CD8-positive, alpha-beta memory T cell (primary cell): ENCODE data around the gene SNRNP35. TPM values are rescaled to one million over a fixed set of nuclear protein-coding genes. Genes with fewer than 3 reads are reported as not detected.
A peak's percentile ranks its signal among the peaks of the same experiment; 100 is the strongest.
"Not testable (repeated sequence)": the region's sequence is repeated elsewhere in the genome, so short reads cannot be mapped to it uniquely, and the experiment has no call there.

Experiments
- CTCF ChIA-PET: fragments of 350-600 bp; sonication (Branson Sonifier 250); formaldehyde crosslinking; loops from one replicate; lab custom pipeline; 2021; ENCODE audit warnings: antibody characterized with exemption; lab: Charles Lee
- POLR2A ChIA-PET: fragments of 350-600 bp; sonication (Branson Sonifier 250); formaldehyde crosslinking; loops from one replicate; lab custom pipeline; 2021; ENCODE audit warnings: antibody characterized with exemption; lab: Charles Lee
- DNase-seq, 5 donors: peaks; one replicate each; pipeline versions ENCODE4 v3.0.0 to v3.0.0-alpha.2; 2020 to 2022; ENCODE audit warnings: mixed read lengths in 1 of 5
- H3K27ac ChIP-seq: one replicate; pipeline ENCODE4 v1.7.0; 2013; ENCODE audit warnings: low read depth, mild to moderate bottlenecking, low read length, moderate library complexity
- H3K27me3 ChIP-seq: 2 replicates; pipeline ENCODE4 v1.7.0; 2013; ENCODE audit warnings: low read length, mild to moderate bottlenecking; ENCODE audit not compliant: insufficient read depth, poor library complexity, severe bottlenecking
- H3K36me3 ChIP-seq: 2 replicates; pipeline ENCODE4 v1.7.0; 2013; ENCODE audit warnings: mild to moderate bottlenecking, low read length, moderate library complexity; ENCODE audit not compliant: insufficient read depth
- H3K4me1 ChIP-seq: 2 replicates; pipeline ENCODE4 v1.7.0; 2013; ENCODE audit warnings: mild to moderate bottlenecking, low read length, moderate library complexity; ENCODE audit not compliant: insufficient read depth
- H3K4me3 ChIP-seq: 2 replicates; pipeline ENCODE4 v1.7.0; 2013; ENCODE audit warnings: mild to moderate bottlenecking, low read length
- H3K9me3 ChIP-seq: 2 replicates; pipeline ENCODE4 v1.7.0; 2013; ENCODE audit warnings: mild to moderate bottlenecking, low read length
- H3K27ac Mint-ChIP-seq, 8 donors: one replicate each; pipeline ENCODE4 v1.8.0; 2020 to 2021; ENCODE audit warnings: mixed read lengths in 8 of 8, mild to moderate bottlenecking in 6 of 8, inconsistent platforms in 3 of 8, moderate library complexity in 3 of 8
- H3K27me3 Mint-ChIP-seq, 2 donors: one replicate each; pipeline ENCODE4 v1.8.0; 2020 to 2021; ENCODE audit warnings: mixed read lengths in 2 of 2, mild to moderate bottlenecking in 1 of 2, moderate library complexity in 1 of 2
- H3K36me3 Mint-ChIP-seq, 3 donors: one replicate each; pipeline ENCODE4 v1.8.0; 2020 to 2021; ENCODE audit warnings: mixed read lengths in 3 of 3, inconsistent platforms in 1 of 3, mild to moderate bottlenecking in 1 of 3
- H3K4me1 Mint-ChIP-seq, 3 donors: one replicate each; pipeline ENCODE4 v1.8.0; 2020 to 2021; ENCODE audit warnings: mixed read lengths in 3 of 3, inconsistent platforms in 1 of 3, mild to moderate bottlenecking in 1 of 3
- H3K4me3 Mint-ChIP-seq, 7 donors: one replicate each; pipeline ENCODE4 v1.8.0; 2020 to 2021; ENCODE audit warnings: mixed read lengths in 7 of 7, mild to moderate bottlenecking in 6 of 7, moderate library complexity in 4 of 7, inconsistent platforms in 2 of 7
- H3K9me3 Mint-ChIP-seq, 5 donors: one replicate each; pipeline ENCODE4 v1.8.0; 2020 to 2022; ENCODE audit warnings: mixed read lengths in 5 of 5, mild to moderate bottlenecking in 3 of 5, moderate library complexity in 2 of 5, inconsistent platforms in 1 of 5
- polyA plus RNA-seq: library from polyadenylated mRNA; unstranded; fragments of 300-500 nt; fragmentation: Illumina TruSeq; gene quantifications from one replicate; pipeline ENCODE4 v1.2.3, GENCODE V29; 2021
- total RNA-seq, 2 experiments: library from RNA; stranded (reverse); gene quantifications; one replicate each; pipeline ENCODE4 v1.2.3, GENCODE V29; 2021

The SNRNP35 gene
- total and polyA plus RNA-seq, 3 experiments from 2014 or later: 21.9 to 26.5 (median 23.8) TPM

- Histone ChIP-seq H3K27me3 (no peaks in the 10 kb centered on the region), H3K27ac (no peak overlapping the region), H3K9me3 (no peaks in the 10 kb centered on the region), H3K4me3 (no peak overlapping the region), H3K36me3 (no peaks in the 10 kb centered on the region), H3K4me1 (peaks cover 23% of the 10 kb centered on the region)
- H3K27ac Mint-ChIP-seq: peak overlapping the region; percentile 68 to 90 (median 87)
- peaks cover 0 to 47% (median 13%) of the 10 kb centered on the region in 3 donors for H3K36me3 Mint-ChIP-seq
- no peak for DNase-seq
- H3K9me3 Mint-ChIP-seq: no peaks in the 10 kb centered on the region
- POLR2A ChIA-PET: interaction anchor here (1.5 kb wide), 1 partner anchor 45 kb away, joined by 3 read pairs; the partner anchor contains the start of gene KMT5A
- peaks cover 32 to 49% (median 45%) of the 10 kb centered on the region in 3 donors for H3K4me1 Mint-ChIP-seq
- CTCF ChIA-PET: interaction anchor here (0.9 to 1.5 kb wide), 5 partner anchors 10 to 41 kb away, joined by 3 to 4 read pairs (median 4); no protein-coding TSS in a partner anchor
- no peaks in the 10 kb centered on the region for H3K27me3 Mint-ChIP-seq
- H3K4me3 Mint-ChIP-seq: peak overlapping the region in 3 of 7 donors; percentile 14 to 46 (median 44)
These were observed 29.3 kb upstream of the SNRNP35 start for GRCh38 chr12:123428591-123428990.

- not testable (repeated sequence) for H3K4me3 ChIP-seq, H3K27ac ChIP-seq, H3K27me3 ChIP-seq, H3K9me3 ChIP-seq, H3K9me3 Mint-ChIP-seq, DNase-seq, H3K36me3 ChIP-seq, H3K27me3 Mint-ChIP-seq
- H3K4me3 Mint-ChIP-seq: peak overlapping the region in 2 of 7 donors; percentile 46 to 74
- peaks cover 0 to 44% (median 14%) of the 10 kb centered on the region in 3 donors for H3K36me3 Mint-ChIP-seq
- ChIA-PET POLR2A (interaction anchor here (1.5 kb wide), 1 partner anchor 45 kb away, joined by 3 read pairs; the partner anchor contains the start of gene KMT5A), CTCF (interaction anchor here (1.3 to 1.5 kb wide), 2 partner anchors 10 to 12 kb away, joined by 3 to 4 read pairs; no protein-coding TSS in a partner anchor)
- peaks cover 36 to 54% (median 48%) of the 10 kb centered on the region in 3 donors for H3K4me1 Mint-ChIP-seq
- peaks cover 28% of the 10 kb centered on the region for H3K4me1 ChIP-seq
- H3K27ac Mint-ChIP-seq: peak overlapping the region; percentile 47 to 90 (median 80)
These were observed 28.8 kb upstream of the SNRNP35 start for GRCh38 chr12:123429101-123429500.

- peaks cover 45% of the 10 kb centered on the region for H3K4me1 ChIP-seq
- Mint-ChIP-seq H3K27ac (peak overlapping the region; percentile 76 to 99 (median 91)), H3K36me3 (peaks cover 0 to 53% (median 10%) of the 10 kb centered on the region in 3 donors), H3K4me3 (peak overlapping the region; percentile 81 to 100 (median 97)), H3K4me1 (peaks cover 44 to 78% (median 59%) of the 10 kb centered on the region in 3 donors)
- not testable (repeated sequence) for H3K27me3 Mint-ChIP-seq, H3K9me3 Mint-ChIP-seq, H3K9me3 ChIP-seq, H3K27me3 ChIP-seq, H3K36me3 ChIP-seq
- H3K4me3 ChIP-seq: peak overlapping the region; percentile 31
- ChIA-PET POLR2A (interaction anchor here (0.7 to 1.3 kb wide), 2 partner anchors 49 to 183 kb away, joined by 3 to 7 read pairs; partner anchors contain the start of gene KMT5A), CTCF (interaction anchor here (1.0 to 1.6 kb wide), 6 partner anchors 11 to 67 kb away, joined by 3 to 4 read pairs (median 3); no protein-coding TSS in a partner anchor)
- peak overlapping the region; percentile 11 for H3K27ac ChIP-seq
- DNase-seq: peak in 3 of 5 donors; percentile 17 to 55 (median 19)
These were observed 25.8 kb upstream of the SNRNP35 start for GRCh38 chr12:123431951-123432817.

GRCh38 chr12:123433615-123434014 lies 24.3 kb upstream of the SNRNP35 start:
- POLR2A ChIA-PET: interaction anchor here (0.6 to 1.3 kb wide), 5 partner anchors 8 to 50 kb away, joined by 3 to 7 read pairs (median 3); partner anchors contain the start of genes KMT5A and SNRNP35

GRCh38 chr12:123435636-123436016 lies 22.3 kb upstream of the SNRNP35 start:
- ChIA-PET CTCF (interaction anchor here (0.8 to 1.6 kb wide), 4 partner anchors 9 to 49 kb away, joined by 3 to 8 read pairs (median 3); partner anchors contain the start of gene SNRNP35), POLR2A (interaction anchor here (0.5 to 2.7 kb wide), 4 partner anchors 13 to 146 kb away, joined by 4 to 15 read pairs (median 8); partner anchors contain the start of gene SNRNP35)
- DNase-seq: no peak
- peak overlapping the region; percentile 56 for H3K4me3 ChIP-seq
- H3K27me3 Mint-ChIP-seq: no peaks in the 10 kb centered on the region
- no peaks in the 10 kb centered on the region for H3K9me3 ChIP-seq
- H3K9me3 Mint-ChIP-seq: no peaks in the 10 kb centered on the region
- no peaks in the 10 kb centered on the region for H3K27me3 ChIP-seq
- peaks cover 36 to 63% (median 40%) of the 10 kb centered on the region in 3 donors for H3K4me1 Mint-ChIP-seq
- H3K27ac Mint-ChIP-seq: peak overlapping the region; percentile 76 to 98 (median 96)
- H3K4me3 Mint-ChIP-seq: peak overlapping the region; percentile 93 to 100 (median 97)
- no peaks in the 10 kb centered on the region for H3K36me3 ChIP-seq
- peaks cover 0 to 31% (median 9%) of the 10 kb centered on the region in 3 donors for H3K36me3 Mint-ChIP-seq
- peak overlapping the region; percentile 88 for H3K27ac ChIP-seq
- peaks cover 35% of the 10 kb centered on the region for H3K4me1 ChIP-seq

More at GRCh38 chr12:123433615-123434014, 24.3 kb upstream of the SNRNP35 start:
- H3K4me1 ChIP-seq: peaks cover 38% of the 10 kb centered on the region
- no peak for DNase-seq
- H3K4me1 Mint-ChIP-seq: peaks cover 41 to 68% (median 45%) of the 10 kb centered on the region in 3 donors
- H3K4me3 Mint-ChIP-seq: peak overlapping the region; percentile 81 to 100 (median 97)
- peaks cover 0 to 45% (median 10%) of the 10 kb centered on the region in 3 donors for H3K36me3 Mint-ChIP-seq
- CTCF ChIA-PET: interaction anchor here (0.9 to 1.6 kb wide), 5 partner anchors 12 to 104 kb away, joined by 3 to 4 read pairs (median 4); partner anchors contain the start of gene SNRNP35
- peak overlapping the region; percentile 73 to 99 (median 91) for H3K27ac Mint-ChIP-seq
- no peaks in the 10 kb centered on the region for H3K36me3 ChIP-seq
- H3K27me3 ChIP-seq: no peaks in the 10 kb centered on the region
- H3K4me3 ChIP-seq: peak overlapping the region; percentile 23
- H3K27ac ChIP-seq: no peak overlapping the region
- no peaks in the 10 kb centered on the region for H3K27me3 Mint-ChIP-seq
- no peaks in the 10 kb centered on the region for H3K9me3 ChIP-seq
- no peaks in the 10 kb centered on the region for H3K9me3 Mint-ChIP-seq

- Mint-ChIP-seq H3K27me3 (no peaks in the 10 kb centered on the region), H3K4me1 (peaks cover 31 to 57% (median 34%) of the 10 kb centered on the region in 3 donors), H3K9me3 (no peaks in the 10 kb centered on the region), H3K36me3 (peaks cover 0 to 25% (median 4%) of the 10 kb centered on the region in 3 donors), H3K4me3 (peak within 1 kb of the TSS; percentile 93 to 100 (median 97)), H3K27ac (peak within 1 kb of the TSS; percentile 76 to 98 (median 96))
- H3K27ac ChIP-seq: peak within 1 kb of the TSS; percentile 88
- peaks cover 35% of the 10 kb centered on the region for H3K4me1 ChIP-seq
- H3K36me3 ChIP-seq: no peaks in the 10 kb centered on the region
- H3K27me3 ChIP-seq: no peaks in the 10 kb centered on the region
- H3K9me3 ChIP-seq: no peaks in the 10 kb centered on the region
- DNase-seq: peak; percentile 87 to 94 (median 92)
- ChIA-PET CTCF (interaction anchor here (1.2 to 1.9 kb wide), 4 partner anchors 12 to 48 kb away, joined by 3 to 8 read pairs (median 4); partner anchors contain the start of gene SNRNP35), POLR2A (interaction anchor here (0.5 to 2.7 kb wide), 6 partner anchors 12 to 146 kb away, joined by 3 to 15 read pairs (median 4); partner anchors contain the start of gene SNRNP35)
- peak within 1 kb of the TSS; percentile 56 for H3K4me3 ChIP-seq
These were observed 21.6 kb upstream of the SNRNP35 start, which contains the start of gene RILPL2 for GRCh38 chr12:123436017-123436964. Gene RILPL2 (minus strand): TSS chr12:123436684. CDS start chr12:123436420, 264 bp downstream.
